ENCODE results near the gene TNS3. TPM values are rescaled to one million over a fixed set of nuclear protein-coding genes. Genes with fewer than 3 reads are reported as not detected.

Gene TNS3
- total RNA-seq, 1 experiment from 2014 or later: 135 TPM

DNA sequence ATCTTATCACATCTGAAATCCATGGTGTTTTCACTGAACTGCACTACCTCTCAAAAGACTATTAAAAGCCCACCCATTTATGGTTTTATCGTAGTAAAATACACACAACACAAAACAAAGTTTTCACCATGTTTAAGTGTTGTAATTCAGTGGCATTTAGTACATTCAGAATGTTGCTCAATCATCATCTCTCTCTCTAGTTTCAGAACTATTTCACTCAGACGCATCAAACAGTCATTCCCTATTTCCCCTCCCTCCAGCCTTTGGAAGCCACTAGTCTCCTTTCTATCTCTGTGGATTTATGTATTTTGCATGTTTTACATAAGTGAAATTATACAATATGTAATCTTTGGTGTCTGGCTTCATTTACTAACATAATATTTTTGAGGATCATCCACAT lies 332.6 kb downstream of the TNS3 start:
- intact Hi-C loops (cut with micrococcal nuclease; ENCODE audit: unreplicated experiment): no loop called here
- DNase-seq: no peak
- Mint-ChIP-seq H3K4me1 (ENCODE audit: low read depth, unreplicated experiment) (peaks cover 9% of the 10 kb centered on the region), H3K36me3 (ENCODE audit: insufficient read depth, unreplicated experiment) (peaks cover 12% of the 10 kb centered on the region), H3K27ac (ENCODE audit: unreplicated experiment) (no peak overlapping the region), H3K27me3 (ENCODE audit: unreplicated experiment) (peaks cover 11% of the 10 kb centered on the region), H3K9me3 (ENCODE audit: low read depth, unreplicated experiment) (no peaks in the 10 kb centered on the region), H3K4me3 (ENCODE audit: low read depth, unreplicated experiment) (no peak overlapping the region)
- CTCF ChIA-PET: no interaction called here
- no TSS peak for BruUV-seq (replicated peaks)
- TF ChIP-seq, protein P1, sequence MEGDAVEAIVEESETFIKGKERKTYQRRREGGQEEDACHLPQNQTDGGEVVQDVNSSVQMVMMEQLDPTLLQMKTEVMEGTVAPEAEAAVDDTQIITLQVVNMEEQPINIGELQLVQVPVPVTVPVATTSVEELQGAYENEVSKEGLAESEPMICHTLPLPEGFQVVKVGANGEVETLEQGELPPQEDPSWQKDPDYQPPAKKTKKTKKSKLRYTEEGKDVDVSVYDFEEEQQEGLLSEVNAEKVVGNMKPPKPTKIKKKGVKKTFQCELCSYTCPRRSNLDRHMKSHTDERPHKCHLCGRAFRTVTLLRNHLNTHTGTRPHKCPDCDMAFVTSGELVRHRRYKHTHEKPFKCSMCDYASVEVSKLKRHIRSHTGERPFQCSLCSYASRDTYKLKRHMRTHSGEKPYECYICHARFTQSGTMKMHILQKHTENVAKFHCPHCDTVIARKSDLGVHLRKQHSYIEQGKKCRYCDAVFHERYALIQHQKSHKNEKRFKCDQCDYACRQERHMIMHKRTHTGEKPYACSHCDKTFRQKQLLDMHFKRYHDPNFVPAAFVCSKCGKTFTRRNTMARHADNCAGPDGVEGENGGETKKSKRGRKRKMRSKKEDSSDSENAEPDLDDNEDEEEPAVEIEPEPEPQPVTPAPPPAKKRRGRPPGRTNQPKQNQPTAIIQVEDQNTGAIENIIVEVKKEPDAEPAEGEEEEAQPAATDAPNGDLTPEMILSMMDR (IDR thresholded peaks at IDR 0.05; ENCODE audit: unreplicated experiment): no peak

DNA sequence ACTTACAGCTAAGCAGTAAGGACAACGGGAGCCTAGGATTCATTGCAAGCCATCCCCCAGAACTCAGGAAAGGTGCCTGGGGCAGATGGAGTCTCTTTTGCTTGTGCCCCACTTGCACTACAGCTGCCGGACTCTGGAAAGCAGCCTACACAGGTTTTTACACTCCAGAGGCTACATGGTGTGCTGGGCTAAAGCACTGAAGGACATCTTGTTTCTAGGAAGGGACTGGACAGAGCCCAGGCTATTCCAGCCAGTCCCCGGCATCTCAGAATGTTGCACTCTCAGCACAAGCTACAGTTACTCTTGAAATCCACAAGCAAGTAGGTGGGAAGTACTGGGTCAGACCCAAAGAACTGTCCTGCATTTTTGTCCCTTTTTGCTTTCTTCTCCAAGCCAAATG lies 333.1 kb downstream of the TNS3 start:
- H3K4me3 Mint-ChIP-seq (ENCODE audit: low read depth, unreplicated experiment): no peak overlapping the region
- intact Hi-C loops (cut with micrococcal nuclease; ENCODE audit: unreplicated experiment): no loop called here
- TF ChIP-seq, protein P1 (IDR thresholded peaks at IDR 0.05; ENCODE audit: unreplicated experiment): no peak
- peaks cover 6% of the 10 kb centered on the region for H3K36me3 Mint-ChIP-seq (ENCODE audit: insufficient read depth, unreplicated experiment)
- H3K4me1 Mint-ChIP-seq (ENCODE audit: low read depth, unreplicated experiment): peaks cover 8% of the 10 kb centered on the region
- H3K27ac Mint-ChIP-seq (ENCODE audit: unreplicated experiment): no peak overlapping the region
- no peak for DNase-seq
- peaks cover 11% of the 10 kb centered on the region for H3K27me3 Mint-ChIP-seq (ENCODE audit: unreplicated experiment)
- BruUV-seq (replicated peaks): no TSS peak
- CTCF ChIA-PET: no interaction called here
- H3K9me3 Mint-ChIP-seq (ENCODE audit: low read depth, unreplicated experiment): no peaks in the 10 kb centered on the region

DNA sequence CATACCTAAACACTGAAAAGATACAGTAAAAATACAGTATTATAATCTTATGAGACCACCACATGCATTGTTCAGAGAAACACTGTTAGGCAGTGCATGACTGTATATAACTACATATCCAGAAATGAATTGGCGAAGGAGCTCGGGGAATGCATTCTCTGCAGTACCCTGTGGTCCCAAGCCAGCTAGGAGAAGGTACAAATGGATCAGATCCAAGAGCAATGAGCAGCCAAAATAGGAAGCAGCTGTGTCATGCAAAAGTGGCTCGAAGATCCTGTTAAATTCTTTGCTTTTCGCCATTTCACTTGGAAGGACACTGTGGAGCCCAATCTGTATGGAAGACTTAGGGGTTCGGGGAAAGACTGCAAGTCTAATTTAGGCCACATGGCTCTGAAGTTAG lies 334.8 kb downstream of the TNS3 start:
- intact Hi-C loops (cut with micrococcal nuclease; ENCODE audit: unreplicated experiment): no loop called here

DNA sequence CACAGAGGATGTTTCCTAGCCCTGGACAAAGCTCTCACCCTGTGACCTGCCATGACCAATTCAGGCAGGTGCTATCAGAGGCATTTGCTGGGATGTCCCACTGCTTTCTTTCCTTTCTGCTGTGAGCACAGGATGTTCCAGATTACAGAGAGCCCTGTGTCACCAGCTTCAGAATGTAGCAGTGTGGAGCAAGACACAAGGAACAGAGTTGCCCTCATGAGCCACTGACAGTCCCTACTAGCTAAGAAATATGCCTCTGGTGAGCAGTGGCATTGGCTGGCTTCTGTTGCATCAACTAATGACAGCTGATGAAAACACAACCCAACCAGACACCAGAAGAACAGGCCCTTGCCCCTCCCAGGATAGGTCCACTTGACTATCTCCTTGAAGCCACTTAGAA lies 337.2 kb downstream of the TNS3 start:
- DNase-seq: no peak
- CTCF ChIA-PET: interaction anchor here (0.6 kb wide), 1 partner anchor 23 kb away, joined by 3 read pairs; no protein-coding TSS in a partner anchor
- no peaks in the 10 kb centered on the region for H3K9me3 Mint-ChIP-seq (ENCODE audit: low read depth, unreplicated experiment)
- TF ChIP-seq, protein P1 (IDR thresholded peaks at IDR 0.05; ENCODE audit: unreplicated experiment): no peak
- H3K4me3 Mint-ChIP-seq (ENCODE audit: low read depth, unreplicated experiment): no peak overlapping the region
- no peak overlapping the region for H3K27ac Mint-ChIP-seq (ENCODE audit: unreplicated experiment)
- peaks cover 22% of the 10 kb centered on the region for H3K27me3 Mint-ChIP-seq (ENCODE audit: unreplicated experiment)
- no peaks in the 10 kb centered on the region for H3K4me1 Mint-ChIP-seq (ENCODE audit: low read depth, unreplicated experiment)
- BruUV-seq (replicated peaks): no TSS peak
- no peaks in the 10 kb centered on the region for H3K36me3 Mint-ChIP-seq (ENCODE audit: insufficient read depth, unreplicated experiment)
- intact Hi-C loops (cut with micrococcal nuclease; ENCODE audit: unreplicated experiment): no loop called here

More for the DNA sequence above, 334.8 kb downstream of the TNS3 start:
- H3K4me3 Mint-ChIP-seq (ENCODE audit: low read depth, unreplicated experiment): no peak overlapping the region
- TF ChIP-seq, protein P1 (IDR thresholded peaks at IDR 0.05; ENCODE audit: unreplicated experiment): no peak
- H3K27me3 Mint-ChIP-seq (ENCODE audit: unreplicated experiment): peaks cover 11% of the 10 kb centered on the region
- no peak for DNase-seq
- CTCF ChIA-PET: no interaction called here
- no peaks in the 10 kb centered on the region for H3K4me1 Mint-ChIP-seq (ENCODE audit: low read depth, unreplicated experiment)
- no peaks in the 10 kb centered on the region for H3K36me3 Mint-ChIP-seq (ENCODE audit: insufficient read depth, unreplicated experiment)
- no peaks in the 10 kb centered on the region for H3K9me3 Mint-ChIP-seq (ENCODE audit: low read depth, unreplicated experiment)
- BruUV-seq (replicated peaks): no TSS peak
- H3K27ac Mint-ChIP-seq (ENCODE audit: unreplicated experiment): no peak overlapping the region
